T-helper 2 cell treated with Interferon-gamma antibody and Interleukin-4, amounts not matched to agents 100 ng/mL and 5 ng/mL, for 36 hours (primary cell): ENCODE results near the gene SLC37A1. TPM values are rescaled to one million over a fixed set of nuclear protein-coding genes. Genes with fewer than 3 reads are reported as not detected.

ENCODE experiments used
- intact Hi-C: fragments of 100-400 bp; cut with micrococcal nuclease; formaldehyde crosslinking; loops from one replicate; pipeline ENCODE4 v1.15.1; 2023
- total RNA-seq: library from RNA; stranded (reverse); gene quantifications from 2 replicates; pipeline ENCODE4 v1.2.3, GENCODE V29; 2022

Gene SLC37A1
- total RNA-seq, 1 donor from 2014 or later, result 10.1 TPM

- intact Hi-C loops, result no loop called here
These were observed 57.3 kb downstream of the SLC37A1 start for GRCh38 chr21:42570841-42571387.

DNA sequence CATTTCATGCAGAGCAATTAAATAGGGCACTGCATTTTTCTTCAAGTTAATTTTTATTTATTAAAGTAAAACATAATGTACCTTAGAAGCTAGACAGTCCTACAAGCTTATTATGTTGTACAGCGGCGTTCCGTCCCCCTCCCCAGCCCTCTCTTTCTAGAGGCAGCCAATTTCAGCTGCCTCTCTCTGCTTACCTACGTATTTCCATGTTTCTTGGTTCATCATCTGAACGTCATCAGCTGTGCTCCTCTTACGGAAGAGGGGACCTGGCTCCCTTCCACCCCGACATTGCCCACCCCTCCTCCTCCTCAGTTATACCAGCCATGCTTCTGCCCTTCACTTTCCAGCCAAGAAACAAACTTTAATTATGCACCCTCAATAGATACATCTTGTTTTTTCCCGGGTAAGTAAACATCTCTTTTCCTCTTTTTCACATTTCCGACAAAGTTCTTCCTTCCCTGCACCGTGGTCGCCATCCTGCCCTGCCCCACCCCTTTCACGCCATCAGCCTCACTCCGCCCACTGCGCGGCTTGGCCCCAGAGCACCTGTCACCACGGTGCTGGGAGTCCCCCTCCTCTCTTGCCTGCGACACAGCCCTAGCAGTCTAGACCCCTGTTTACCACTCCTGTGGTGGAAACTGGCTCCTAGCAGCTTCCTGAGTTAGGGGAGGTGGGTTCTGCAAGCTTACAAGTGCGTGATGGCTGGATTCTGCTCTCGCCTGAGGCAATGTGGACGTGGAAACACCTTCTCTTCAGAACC is 57.9 kb downstream of the SLC37A1 start:
- intact Hi-C loops, result no loop called here

- intact Hi-C loops, result no loop called here
These were observed 59.3 kb downstream of the SLC37A1 start for GRCh38 chr21:42572906-42573495.

DNA sequence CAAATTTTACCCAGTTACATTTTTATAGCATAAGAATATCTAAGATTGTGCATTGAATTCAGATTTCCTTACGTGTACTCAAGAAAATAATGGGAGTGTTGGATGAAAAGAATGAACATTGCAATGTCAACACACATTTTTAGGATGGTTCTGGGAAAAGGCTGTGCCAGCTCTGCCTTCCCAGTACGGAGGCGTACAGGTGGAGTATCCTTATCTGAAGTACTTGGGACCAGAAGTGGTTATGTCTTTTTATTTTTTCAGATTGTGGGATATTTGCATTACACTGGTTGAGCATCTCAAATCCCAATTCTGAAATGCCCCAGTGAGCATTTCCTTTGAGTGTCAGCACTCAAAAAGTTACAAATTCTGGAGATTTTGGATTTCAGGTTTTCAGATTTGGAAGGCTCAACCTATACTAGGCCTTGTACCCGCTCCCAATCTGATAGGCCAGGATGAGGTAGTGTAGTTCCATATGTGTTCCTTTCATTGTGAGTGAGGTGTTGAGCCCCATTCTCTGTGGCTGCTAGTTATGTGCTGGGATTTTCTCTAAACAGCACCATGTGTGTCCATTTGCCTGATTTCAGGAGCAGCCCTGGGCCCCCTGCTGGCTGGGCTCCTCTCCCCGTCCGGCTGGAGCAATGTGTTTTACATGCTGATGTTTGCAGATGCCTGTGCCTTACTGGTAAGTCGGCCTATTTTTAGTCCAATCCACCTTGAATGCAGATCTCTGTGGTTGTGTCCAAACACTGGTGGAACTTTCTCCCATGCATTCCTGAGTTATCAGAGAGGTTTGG is 60.8 kb downstream of the SLC37A1 start:
- intact Hi-C loops, result no loop called here

DNA sequence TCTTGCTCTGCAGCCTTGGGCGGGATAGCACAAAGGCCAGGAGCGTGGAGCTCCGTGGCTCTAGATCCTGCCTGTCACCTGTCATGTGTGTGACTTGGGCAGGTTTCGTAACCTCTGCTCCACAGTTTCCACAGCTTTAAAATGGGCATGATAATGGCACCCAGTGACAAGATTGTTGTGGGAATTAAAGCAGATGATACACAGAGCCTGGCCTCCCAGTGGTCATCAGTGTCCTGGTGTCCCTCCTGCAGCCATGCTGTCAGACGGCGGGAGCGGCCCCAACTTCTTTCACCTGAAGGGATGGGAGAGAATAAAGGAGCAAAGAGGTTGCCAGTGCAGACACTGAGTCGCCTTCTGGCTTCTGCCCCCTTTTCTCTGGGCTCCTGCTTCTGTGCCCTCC is 61.5 kb downstream of the SLC37A1 start:
- intact Hi-C loops, result no loop called here

DNA sequence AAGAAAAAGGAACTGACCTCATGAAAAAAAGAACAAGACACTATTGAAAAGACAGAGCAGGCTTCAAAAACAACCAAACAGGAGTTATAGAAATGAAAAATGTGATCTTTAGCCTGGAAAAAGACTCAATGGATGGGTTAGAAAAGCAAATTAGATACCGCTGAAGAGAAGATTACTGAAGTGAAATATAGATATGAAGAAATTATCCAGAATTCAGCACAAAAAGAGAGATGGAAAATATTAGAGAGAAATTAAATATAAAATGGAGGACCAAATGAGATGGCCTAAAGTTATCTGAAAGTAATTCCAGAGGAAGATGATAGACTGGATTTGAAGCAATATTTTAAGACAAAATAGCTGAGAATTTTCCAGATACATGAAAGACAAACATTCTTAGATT is 63.0 kb downstream of the SLC37A1 start:
- intact Hi-C loops, result no loop called here

DNA sequence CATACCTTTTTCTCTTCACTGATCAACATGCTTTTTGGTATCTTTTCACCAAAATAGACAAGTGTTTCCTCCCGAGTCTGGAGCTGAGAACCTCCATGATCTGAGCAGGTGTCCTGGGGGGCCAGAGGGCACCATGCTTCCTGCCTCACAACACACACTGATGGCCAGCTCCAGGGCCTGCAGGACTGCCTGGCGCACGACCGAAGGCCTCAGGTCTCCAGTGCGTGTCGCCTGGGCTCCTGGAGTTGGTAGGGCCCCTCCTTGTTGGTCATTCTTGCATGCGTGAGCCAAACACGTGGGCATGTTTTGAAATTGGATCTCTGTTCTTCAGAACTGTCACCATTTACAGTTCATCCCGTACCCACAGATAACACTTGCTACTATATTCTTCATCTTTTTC is 64.4 kb downstream of the SLC37A1 start:
- intact Hi-C loops, result no loop called here

DNA sequence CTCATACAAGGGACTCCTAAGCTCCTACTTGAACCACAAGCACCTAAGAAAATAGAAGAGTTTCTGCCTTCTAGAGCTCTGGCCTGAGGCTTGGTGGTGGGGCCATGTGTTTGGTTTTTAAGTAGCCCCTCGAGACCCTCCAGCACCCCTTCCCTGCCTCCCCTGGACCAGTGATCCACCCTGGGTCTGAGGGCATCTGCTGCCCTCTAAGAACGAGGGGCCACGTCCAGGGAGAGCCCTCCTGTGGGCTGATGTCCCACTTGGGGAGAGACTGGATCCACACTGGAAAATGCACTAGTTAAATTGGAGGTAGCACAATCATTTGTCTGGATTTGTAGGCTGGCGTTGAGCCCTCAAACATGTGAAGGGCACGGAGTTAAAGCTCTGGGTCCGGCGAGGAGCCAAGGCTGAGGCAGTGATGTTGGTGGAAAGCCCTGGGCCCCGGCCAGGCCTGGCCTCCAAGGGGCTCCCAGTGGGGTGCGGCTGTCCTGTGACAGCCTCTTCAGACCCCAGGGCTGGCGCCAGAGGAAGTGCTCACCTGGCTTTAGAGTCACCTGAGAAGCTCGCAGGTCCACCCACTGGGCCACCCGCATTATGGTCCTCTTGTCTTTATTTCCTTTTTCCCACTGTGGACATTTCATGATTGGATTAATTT is 65.2 kb downstream of the SLC37A1 start:
- intact Hi-C loops, result no loop called here

DNA sequence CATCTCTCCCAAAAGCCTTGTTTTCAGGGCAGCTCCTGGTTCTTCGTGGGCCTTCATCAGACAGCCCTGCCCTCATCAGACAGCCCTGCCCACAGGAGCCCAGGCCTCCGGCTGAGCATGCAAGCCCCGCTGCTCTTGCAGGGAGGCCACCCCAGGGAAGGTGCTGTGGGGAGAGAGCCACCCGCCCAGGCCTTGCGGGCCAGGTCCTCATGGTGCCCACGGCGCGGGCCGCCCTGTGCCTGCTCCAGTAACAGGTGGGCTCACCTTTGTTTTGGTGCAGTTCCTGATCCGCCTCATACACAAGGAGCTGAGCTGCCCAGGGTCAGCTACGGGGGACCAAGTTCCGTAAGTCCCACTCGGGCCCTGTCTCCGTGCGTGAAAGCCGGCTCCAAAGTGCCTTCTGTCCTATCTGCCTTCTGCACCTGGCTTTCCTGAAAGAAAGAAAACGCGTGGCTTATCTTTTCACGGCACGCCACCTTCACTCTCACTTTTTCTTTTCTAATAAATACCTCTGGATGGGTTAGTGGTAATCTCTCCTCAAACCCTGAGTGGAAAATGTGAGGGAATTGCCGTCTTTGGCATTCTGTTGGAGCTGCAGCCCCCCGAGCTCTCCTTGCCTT is 65.9 kb downstream of the SLC37A1 start:
- intact Hi-C loops, result no loop called here

GRCh38 chr21:42580076-42580792 is 66.6 kb downstream of the SLC37A1 start:
- intact Hi-C loops, result no loop called here

- intact Hi-C loops, result no loop called here
These were observed 67.2 kb downstream of the SLC37A1 start for GRCh38 chr21:42580793-42581321.

- intact Hi-C loops, result no loop called here
These were observed 67.8 kb downstream of the SLC37A1 start for GRCh38 chr21:42581336-42581992.

DNA sequence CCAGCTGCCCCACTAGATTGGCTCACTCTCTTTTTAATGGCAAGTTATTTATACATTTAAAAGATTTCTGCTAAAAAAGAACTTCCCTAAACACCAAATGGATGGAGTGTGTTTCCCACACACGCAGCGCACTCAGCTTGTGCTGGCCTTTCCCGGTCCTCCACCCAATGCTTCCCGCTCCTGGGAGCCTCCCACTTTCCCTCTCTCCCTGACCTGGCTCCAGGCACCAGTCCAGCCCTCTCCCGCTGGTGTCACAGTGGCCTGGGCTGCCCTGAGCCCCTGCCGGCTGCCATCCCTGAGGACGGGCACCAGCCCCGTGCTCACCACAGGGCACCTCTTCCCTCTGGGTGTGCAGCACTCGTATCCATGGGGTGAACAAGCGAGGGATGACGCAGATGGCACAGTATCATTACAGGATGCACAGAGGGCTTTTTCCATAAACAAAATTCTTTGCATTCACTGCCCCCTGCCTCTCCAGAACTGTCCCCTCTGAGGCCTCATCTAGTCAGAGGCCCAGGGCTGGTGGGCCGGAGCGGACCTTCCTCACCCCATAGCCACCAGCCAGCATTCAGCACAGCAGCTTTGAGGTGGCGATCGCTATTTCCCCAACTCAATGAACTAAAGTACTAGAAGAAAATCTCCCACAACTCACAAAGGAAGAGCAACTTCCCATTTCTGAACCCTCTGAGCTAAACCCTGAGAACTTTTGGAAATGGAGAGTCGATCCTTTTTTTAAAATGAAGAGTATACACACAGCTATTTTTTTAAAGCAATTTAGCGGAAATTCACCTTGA is 68.5 kb downstream of the SLC37A1 start:
- intact Hi-C loops, result no loop called here

GRCh38 chr21:42582787-42583476 is 69.3 kb downstream of the SLC37A1 start:
- intact Hi-C loops, result no loop called here

- intact Hi-C loops, result no loop called here
These were observed 70.0 kb downstream of the SLC37A1 start for GRCh38 chr21:42583477-42584295.

DNA sequence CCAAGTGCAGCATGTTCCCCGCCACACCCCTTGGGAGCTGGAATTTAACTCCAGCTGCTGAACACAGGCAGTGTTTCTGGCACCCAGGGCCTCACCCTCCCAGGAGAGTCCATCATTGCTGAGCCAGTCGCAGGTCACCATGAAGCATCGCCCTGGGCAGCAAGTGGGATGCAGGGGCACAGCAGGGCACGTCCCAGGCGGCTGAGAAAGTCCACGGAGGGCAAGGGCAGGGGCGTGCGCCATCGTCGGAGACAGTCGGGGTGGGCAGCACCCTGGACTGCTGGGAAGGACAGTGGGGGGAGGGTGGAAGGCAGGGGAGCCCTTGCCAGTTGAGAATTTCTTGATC is 70.6 kb downstream of the SLC37A1 start:
- intact Hi-C loops, result no loop called here

DNA sequence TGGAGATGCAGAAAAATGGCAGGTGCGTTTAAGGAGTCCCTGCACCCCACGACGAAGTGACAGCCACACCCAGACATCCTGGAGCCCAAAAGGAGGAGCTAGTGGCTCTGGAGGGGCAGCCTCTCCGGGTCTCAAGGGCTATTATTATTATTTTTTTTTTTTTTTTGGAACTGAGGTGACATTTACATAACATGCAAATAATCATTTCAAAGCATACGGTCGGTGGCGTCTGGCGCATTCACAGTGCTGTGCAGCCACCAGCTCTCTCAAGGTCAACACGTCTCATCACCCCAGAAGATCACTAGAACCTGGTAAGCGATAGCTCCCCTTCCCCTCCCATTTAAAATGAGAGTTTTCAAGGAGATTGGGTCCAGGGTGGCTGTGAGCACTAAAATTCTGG is 72.2 kb downstream of the SLC37A1 start:
- intact Hi-C loops, result no loop called here
